Activated T-cell treated with anti-CD3 and anti-CD28 coated beads, Interleukin-2, amount 50 U/mL, for 1 hour (primary cell): ENCODE data around the gene MUC2.
"Not testable (repeated sequence)": the region's sequence is repeated elsewhere in the genome, so short reads cannot be mapped to it uniquely, and the experiment has no call there.

ENCODE experiments used
- DNase-seq: peaks from one replicate; pipeline ENCODE4 v3.0.0-alpha.2; 2020

MUC2 gene

DNA sequence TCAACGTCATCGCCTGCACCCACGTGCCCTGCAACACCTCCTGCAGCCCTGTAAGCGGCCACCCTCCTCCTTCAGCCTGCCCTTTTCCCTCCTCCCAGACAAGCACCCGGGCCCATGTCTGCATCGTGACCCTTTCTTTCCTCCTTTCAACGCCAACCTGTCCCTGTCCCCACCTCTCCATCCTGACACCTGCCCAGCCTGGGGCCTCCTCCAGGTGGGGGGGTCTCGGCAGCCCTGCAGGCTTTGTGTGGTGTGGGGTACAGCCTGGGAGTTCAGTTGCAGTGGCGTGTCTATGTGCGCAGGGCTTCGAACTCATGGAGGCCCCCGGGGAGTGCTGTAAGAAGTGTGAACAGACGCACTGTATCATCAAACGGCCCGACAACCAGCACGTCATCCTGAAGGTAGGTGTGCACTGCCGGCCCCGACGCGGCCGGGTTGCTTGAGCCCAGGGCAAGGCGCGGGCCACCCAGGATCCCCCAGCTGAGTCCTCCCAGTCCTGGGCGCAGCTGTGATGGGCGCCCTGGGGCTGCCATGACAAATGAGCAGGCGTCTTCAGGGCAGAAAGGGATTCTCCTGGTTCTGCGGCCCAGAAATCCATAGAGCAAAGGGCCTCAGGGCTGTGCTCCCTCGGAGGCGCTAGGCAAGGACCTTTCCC is 33.7 kb downstream of the MUC2 start:
- DNase-seq = no peak

DNA sequence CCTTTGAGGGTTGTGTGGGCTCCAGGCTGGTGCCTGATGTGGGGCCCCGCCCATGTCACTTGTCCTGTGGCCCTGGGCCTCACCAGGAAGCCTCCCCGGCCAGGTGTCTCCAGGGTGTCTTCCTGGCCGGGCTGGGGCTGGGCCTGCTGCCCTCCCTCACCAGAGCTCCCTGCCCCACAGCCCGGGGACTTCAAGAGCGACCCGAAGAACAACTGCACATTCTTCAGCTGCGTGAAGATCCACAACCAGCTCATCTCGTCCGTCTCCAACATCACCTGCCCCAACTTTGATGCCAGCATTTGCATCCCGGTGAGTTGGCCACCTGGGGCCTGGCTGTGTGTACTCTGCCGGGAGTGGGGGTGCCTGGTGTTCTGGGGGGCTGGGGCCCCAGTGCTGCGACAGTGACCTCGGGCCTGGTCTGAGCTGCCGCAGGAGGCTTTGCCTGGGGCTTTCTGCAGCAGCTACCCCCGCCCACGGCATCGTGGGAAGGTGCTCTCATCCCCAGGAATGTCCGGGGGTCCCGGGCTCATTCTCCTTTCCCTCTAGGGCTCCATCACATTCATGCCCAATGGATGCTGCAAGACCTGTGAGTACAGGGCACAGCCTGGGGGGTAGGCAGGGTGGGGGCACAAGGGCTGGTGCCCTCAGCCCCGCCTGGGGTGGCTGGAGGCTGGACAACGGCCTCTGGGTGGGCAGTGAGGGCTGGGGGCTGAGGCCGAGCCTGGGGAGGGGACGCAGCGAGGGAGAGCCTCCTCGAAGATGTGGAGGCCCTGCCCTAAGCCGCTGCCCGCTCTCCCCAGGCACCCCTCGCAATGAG is 34.6 kb downstream of the MUC2 start:
- DNase-seq = no peak

DNA sequence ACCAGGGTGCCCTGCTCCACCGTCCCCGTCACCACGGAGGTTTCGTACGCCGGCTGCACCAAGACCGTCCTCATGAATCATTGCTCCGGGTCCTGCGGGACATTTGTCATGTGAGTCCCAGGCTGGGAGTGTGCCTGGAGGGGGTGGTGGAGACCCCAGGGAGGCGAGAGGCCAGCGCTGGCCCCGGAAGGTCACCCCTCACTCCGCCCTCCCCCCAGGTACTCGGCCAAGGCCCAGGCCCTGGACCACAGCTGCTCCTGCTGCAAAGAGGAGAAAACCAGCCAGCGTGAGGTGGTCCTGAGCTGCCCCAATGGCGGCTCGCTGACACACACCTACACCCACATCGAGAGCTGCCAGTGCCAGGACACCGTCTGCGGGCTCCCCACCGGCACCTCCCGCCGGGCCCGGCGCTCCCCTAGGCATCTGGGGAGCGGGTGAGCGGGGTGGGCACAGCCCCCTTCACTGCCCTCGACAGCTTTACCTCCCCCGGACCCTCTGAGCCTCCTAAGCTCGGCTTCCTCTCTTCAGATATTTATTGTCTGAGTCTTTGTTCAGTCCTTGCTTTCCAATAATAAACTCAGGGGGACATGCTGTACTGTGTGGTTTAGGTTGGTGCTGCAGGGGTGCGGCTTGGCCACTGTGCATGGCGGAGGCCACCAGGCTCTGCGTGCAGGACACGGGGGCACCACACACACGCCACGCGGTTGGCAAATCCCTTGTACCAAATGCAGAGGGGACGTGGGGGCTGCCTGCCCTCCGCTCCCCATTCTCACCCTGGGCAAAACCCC is 35.4 kb downstream of the MUC2 start:
- no peak for DNase-seq

DNA sequence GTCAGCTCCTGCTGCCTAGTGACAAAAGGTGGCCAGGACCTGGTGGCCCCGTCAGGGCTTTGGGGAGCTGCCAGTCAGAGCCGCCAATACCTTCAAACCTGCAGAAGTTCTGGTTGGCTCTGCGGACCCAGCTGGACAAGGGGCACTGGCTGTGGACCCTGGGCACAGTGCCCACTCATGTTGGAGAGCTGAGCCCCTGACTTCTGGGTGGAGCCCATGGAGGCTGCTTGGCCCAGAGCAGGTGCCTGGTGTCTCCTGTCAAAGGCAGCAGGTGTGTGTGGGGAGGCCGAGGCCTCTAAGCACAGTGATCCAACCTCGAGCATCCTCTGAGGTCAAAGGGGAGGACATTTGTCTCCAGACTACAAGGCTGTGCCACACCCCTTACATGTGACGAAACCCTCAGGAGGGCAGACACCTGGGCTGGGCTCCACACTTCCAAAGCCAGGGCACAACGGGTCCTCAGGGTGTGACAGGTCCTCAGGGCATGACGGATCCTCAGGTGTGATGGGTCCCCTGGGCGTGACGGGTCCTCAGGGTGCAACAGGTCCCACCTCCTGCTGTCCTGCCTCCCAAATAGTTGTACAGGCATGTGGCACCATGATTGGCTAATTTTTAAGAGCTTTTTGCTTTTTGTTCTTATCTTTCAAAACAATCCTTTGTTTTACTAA is 37.0 kb downstream of the MUC2 start:
- no peak for DNase-seq

DNA sequence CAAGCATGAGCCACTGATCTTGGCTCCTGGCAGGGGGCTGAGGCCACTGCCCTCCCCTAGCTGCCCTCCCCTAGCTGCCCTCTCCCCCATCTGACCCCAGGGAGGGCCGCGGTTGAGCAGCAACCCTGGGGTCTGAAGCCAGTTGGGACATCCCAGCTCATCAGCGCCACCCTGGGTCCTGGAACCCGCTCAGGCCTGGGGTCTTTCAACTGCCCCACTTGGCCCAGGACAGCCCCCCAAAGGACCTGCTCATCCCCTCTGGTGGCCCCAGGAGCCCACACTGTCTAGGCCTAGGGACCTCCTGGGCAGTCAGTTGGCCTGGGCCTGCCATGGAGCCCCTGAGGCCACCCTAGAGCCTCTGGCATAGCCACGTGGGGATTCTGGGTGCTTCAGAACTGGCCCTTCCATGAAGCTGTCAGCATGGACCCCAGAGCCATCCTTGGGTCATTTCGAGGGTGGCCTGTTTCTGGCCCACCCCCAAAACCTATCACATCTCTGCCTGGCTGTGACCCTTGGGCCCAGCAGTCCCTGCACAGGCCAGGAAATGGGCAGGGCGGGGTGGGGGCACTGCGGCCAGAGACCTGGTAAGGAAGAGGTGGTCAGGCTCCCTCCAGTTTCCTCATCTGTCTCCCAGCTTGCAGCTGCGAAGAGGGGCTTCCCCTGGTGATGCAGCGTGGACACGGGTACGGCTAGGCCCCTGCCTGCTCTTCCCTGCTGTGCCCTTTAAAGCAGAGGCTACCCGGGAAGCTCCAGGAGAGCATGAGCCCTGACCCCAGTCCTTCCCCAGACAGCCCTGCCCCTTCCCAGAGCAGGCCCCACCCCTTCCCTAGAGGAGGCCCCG is 37.9 kb downstream of the MUC2 start:
- DNase-seq = no peak

DNA sequence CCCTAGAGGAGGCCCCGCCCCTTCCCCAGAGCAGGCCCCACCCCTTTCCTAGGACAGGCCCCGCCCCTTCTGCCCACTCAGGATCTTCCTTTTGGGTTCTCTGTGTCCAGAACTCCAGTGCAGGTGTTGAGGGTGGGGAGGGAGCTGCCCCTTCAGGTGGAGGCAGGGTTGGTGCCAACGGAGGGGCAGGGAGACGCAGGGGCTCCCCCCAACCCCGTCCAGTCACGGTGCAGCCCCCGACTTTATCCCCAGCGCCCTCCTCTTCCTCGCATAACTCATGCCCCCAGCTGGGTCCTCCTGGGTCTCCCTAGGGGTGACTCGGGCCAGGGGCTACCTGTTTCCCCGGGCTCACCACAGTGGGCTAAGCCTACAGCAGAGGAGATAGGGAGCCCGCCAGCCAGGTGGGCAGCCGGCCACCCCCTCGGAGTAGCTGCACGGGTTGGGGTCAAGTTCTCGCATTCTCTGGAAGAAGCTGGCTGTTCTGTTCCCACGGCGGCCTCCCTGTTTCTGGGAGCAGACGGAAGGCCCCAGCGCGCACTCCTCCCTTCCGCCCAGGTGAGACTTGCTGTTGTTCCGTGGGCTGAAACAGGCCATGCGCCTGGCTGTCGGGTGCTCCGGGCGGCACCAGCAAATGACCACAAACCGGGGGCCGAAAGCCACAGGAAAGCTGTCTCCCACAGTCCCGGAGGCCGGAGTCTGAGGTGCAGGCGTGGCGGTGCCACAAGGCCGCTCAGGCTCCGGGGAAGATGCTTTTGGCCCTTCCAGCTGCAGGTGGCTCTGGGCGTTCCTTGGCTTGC is 38.9 kb downstream of the MUC2 start:
- DNase-seq = no peak

DNA sequence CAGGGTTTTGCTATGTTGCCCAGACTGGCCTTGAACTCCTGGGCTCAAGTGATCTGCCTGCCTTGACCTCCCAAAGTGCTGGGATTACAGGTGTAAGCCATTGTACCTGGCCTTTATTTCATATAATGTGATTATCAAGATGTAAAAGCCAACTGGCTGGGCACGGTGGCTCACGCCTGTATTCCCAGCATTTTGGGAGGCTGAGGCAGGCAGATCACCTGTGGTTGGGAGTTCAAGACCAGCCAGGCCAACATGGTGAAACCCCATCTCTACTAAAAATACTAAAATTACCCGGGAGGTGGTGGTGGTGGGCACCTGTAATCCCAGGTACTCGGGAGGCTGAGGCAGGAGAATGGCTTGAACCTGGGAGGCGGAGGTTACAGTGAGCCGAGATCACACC is 40.6 kb downstream of the MUC2 start:
- DNase-seq = not testable (repeated sequence)

DNA sequence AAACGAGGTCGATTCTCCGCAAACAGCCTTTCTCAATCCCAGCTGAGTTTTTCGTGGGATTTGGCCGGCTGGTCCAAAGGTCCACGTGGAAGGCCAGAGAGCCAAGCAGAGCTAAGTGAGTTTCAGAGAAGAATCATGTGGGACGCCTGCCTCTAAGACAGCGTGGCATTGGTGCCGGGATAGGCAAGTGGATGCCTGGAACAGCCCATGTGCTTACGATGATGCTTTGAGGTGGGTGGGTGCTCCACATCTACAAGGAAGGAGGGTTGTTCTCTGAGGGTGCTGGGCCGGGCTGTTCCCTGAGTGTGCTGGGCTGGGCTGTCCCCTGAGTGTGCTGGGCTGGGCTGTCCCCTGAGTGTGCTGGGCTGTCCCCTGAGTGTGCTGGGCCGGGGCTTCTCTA is 41.4 kb downstream of the MUC2 start:
- DNase-seq = no peak

DNA sequence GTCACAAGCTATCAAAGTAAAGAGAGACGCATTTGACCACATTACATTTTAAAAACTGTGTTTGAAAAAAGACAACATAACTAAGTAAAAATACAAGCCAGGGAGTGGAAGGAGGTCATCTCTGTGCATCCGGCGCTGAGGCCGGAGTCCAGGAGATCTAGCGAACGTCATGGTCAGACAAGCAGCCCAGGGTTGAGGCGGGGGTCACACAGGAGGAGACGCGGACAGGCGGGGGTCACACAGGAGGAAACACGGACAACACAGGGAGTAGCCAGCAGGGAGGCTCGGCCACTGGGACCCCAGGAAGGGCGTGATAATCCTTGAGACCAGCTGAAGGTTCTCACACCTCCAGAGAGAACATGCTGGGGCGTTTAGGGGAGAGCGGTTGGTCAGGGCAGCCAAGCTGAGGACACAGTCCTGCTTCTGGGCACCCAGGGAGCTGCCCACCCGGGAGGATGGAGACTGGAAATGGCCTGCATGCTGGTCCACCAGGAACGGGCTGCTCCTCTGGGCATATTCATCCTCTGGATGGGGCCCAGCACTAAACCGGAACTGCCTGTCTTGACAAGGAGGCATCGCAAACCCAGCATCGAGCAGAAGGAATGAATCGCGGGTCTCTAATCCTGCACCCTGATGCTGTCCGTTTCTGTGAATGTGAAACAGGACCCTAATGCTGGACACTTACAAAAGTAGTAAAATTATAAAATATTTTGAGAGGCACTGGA is 42.2 kb downstream of the MUC2 start:
- peak; percentile 5 for DNase-seq

DNA sequence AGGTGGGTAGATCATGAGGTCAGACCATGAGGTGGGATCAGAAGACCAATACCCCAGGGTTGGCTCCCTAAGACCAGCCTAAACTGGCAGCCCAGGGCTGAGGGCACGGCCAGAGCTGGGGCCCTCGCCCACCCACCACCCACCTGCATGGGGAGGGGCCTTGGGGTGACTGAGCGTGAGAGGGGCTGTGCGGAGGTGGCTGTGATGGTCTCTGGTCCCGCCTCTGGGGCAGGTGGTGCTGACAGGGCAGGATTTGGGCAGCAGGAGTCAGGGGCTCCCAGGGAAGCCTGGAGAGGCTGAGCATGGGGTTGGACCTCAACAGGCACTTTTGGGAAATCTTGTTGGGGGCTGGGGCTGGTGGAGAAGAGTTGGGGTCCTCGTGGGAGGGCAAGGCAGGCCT is 43.3 kb downstream of the MUC2 start:
- peak; percentile 0 for DNase-seq

DNA sequence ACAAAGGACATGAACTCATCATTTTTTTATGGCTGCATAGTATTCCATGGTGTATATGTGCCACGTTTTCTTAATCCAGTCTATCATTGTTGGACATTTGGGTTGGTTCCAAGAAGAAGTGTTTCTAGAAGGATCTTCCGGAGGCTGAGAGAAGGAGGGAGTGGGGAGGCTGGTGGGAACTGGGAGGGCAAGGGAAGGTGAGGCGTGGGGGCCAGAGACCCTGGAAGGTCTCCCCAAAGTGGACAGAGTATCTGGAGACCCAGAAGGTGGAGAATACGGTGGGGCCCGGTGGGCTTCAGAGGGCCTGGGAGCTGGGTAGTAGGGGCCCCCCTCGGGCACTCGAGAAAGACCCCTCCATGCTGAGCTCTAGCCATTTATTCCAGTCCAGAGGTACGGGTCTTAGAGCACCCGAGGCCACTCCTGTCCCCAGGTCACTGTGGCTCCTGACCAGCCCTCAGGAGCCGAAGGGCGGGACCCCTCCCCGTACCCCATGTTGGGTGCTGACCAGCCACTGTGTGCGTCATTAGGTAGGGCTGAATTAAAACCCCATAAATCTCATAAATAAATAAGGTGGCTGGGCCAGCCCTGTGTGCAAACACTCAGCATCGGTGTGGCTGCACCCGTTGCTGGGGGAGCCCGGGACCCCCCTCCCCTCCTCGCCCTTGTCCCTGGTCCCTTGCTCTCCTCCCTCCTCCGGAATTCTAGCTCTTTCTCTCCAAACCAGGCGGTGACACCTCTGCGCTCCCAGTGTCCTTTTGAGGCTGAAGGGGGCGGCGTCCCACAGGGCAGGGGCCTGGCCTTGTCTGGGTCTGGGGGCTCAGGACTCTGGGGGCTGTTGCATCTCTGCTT is 44.3 kb downstream of the MUC2 start:
- DNase-seq = peak; percentile 5

DNA sequence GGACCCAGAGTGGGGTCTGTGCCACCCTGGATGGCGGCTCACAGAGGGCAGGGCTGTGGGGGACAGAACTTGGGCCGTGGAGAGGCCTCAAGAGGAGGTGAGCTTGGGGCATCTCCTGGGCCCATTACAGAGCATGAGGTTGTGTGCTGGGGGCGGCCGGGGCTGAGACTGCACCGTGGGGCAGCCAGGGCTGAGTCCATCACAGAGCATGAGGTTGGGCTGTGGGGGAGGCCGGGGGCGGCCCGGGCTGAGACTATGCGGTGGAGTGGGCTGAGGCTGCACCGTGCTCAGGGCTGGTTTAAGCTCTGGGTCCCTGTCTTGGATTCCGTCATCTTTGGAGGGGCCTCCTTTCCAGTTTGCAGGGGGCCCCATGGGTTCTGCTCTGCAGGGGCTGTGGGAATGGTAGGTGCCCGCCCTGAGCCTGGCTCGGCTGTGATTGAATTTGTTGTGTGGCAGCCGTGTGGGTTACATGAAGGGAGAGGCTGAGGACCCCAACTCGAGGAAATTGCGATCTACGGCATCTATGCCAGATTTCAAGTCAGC is 45.0 kb downstream of the MUC2 start:
- peak; percentile 7 for DNase-seq

DNA sequence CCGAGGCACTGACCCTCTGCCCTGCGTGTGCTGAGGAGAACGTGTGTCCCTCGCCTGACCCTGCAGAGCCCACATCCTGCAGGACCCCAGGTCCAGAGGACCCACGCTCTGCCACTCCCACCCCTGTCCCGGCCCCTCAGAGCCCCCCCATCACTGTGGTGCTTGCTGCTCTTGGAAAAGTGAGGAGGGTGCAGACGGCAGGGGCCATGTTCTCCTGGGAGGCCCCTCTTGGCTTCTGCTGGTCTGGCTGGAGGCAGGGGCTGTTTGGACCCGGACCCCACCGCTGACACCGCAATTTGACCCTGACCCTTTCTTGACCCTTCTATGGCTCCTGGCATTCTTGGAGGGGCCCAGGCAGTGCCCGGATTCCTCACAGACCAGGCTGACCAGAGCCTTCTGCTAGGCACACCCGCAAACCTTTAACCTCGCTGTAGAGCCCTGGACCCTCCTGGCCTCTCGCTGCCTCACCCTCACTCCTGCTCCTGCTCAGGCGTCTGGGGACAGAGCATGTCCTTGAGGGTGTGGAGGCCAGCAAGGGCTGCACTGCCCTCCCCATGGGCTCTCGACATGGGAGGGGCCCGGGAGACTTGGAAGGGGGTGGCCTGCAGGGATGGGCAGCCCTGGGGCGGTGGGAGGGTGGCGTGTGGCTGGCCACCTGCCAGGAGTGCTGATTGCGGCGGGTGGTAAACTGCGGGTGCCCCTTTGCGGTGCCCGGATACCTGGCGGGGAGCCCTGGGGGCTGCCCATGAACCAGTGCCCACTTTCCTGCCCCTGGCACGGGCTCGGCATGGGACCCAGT is 46.1 kb downstream of the MUC2 start:
- peak; percentile 5 for DNase-seq

DNA sequence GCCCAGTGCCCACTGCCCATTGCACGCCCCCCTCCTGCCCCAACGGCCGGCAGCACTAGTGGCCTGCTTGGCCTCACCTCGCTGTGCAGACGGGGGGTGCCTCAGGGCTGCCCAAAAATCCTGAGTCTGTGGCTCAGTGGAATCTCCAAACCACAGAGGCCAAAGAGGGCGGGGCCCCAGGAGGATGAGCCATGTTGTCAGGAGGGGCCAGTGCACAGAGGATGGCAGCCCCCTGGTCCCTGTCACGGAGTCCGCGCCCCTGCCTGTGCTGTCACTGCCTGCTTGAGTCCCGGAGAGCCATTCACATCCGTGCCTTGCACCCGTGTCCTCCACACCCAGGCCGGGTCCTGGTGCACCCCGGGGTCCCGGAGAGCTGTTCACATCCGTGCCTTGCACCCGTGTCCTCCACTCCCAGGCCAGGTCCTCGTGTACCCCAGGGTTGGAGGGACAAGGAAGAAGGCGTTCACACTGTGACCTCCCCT is 46.7 kb downstream of the MUC2 start:
- DNase-seq = no peak

DNA sequence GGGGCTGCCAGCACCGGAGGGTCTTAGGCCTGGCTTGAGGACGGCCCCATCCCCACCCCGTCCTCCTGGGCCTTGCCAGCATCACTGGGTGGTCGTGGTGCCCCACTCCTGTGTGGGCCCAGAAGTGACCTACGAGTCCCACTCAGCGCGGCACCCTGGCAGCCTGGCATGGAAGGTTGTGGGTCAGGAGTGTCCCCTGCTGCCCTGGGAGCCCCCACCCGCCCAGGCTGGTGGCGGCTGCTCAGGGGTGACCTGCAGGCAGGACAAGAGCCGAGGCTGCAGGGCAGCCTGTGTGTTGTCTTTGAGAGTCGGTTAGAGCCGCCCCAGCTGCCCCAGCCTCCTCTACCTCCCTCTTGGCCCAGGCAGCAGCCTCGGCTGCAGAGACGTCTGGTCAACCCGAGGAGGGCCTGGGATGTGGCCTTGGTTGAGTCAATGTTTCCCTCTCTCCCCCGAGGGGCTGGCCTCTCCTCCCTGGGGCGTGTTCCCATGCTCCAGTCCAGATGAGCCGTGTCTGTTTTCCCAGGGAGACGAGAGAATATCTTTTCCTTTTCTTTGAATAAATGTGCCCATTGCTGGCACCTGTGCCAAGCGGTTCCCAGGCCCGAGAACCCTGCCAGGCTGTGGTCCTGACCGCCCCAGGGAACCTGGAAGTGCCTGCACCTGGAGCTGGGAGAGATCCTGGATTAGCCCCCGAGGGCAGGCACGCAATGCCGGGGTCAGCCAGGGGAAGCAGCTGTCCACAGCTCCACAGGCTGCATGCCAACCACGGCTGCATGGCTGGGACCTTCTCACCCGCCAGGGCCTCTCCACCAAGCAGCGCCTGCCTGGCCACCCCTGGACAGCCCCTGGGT is 47.4 kb downstream of the MUC2 start:
- peak; percentile 14 for DNase-seq

DNA sequence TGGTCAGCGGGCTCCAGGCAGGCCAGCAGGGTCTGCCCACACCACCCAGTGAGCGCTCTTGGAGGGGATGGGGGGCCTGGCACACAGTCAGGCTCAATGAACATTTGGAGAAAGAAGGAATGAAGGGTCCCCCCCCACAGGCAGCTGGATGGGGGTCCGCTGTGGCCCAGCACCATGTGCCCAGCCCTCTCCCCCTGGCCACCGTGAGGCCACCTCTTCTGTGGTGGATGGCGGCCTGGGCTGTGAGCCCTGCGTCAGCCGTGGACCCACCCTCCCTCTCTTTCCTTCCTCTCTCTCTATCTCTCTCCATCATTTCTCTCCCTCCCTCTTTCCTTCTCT is 48.0 kb downstream of the MUC2 start:
- no peak for DNase-seq

DNA sequence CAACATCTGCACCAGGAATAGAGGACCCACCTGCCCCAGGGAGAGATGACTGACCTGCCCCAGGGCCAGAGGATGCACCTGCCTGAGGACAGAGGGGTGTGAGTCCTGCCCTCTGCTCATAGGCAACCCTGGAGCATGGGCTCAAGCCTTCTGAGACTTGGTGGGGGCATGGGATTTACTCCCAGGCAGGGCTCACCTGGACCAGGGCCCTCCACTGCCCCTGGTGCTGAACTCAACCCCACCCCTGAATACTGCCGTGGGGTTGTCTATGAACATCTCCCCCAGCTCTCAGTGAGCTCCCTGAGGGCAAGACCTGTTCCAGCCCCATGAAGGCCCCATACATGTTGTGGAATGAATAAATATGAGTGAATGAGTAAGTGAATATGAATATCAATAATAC is 49.3 kb downstream of the MUC2 start:
- DNase-seq = no peak
